PC-9 (cell line): ENCODE results near the gene TMPRSS9. TPM values are rescaled to one million over a fixed set of nuclear protein-coding genes. Genes with fewer than 3 reads are reported as not detected.

Experiments
- BruUV-seq: library from RNA; stranded (reverse); fragments of 400-500 nt; replicated peaks from 2 replicates; lab custom pipeline; 2021; lab: Mats Ljungman, UMichigan
- CTCF ChIA-PET: fragments of 300-600 bp; sonication (Branson Sonifier 250); formaldehyde crosslinking; loops from one replicate; lab custom pipeline; 2022; ENCODE audit warnings: antibody characterized with exemption; lab: Charles Lee
- POLR2A ChIA-PET: fragments of 300-600 bp; sonication (Branson Sonifier 250); formaldehyde crosslinking; loops from one replicate; lab custom pipeline; 2022; ENCODE audit warnings: antibody characterized with exemption; ENCODE audit not compliant: unreplicated experiment; lab: Charles Lee
- DNase-seq, 2 experiments: peaks; one replicate each; pipeline versions ENCODE4 v3.0.0 to v3.0.0-alpha.2; 2015 to 2022; ENCODE audit warnings: mixed read lengths in 1 of 2
- H2AFZ ChIP-seq: fragments of 200-600 bp; sonication (generic); 2 replicates; pipeline ENCODE4 v1.8.1; 2017; ENCODE audit warnings: antibody characterized with exemption
- H3F3A ChIP-seq: fragments of 200-600 bp; sonication (generic); 2 replicates; pipeline ENCODE4 v1.8.1; 2017; ENCODE audit warnings: antibody characterized with exemption, mild to moderate bottlenecking, low read depth; ENCODE audit not compliant: insufficient read depth
- H3K27ac ChIP-seq: fragments of 200-600 bp; sonication (generic); 2 replicates; pipeline ENCODE4 v1.6.1; 2016; ENCODE audit warnings: mixed run types
- H3K27me3 ChIP-seq: fragments of 200-600 bp; sonication (generic); 2 replicates; pipeline ENCODE4 v1.6.1; 2016; ENCODE audit warnings: low read depth, mixed run types; ENCODE audit not compliant: insufficient read depth
- H3K36me3 ChIP-seq: fragments of 200-600 bp; sonication (generic); 2 replicates; pipeline ENCODE4 v1.6.1; 2016; ENCODE audit warnings: low read depth, mixed run types
- H3K4me1 ChIP-seq: fragments of 200-600 bp; sonication (generic); replicated peaks from 2 replicates; pipeline ENCODE4 v1.6.1; 2016; ENCODE audit warnings: mixed run types; ENCODE audit not compliant: insufficient read depth
- H3K4me2 ChIP-seq: fragments of 200-600 bp; sonication (generic); 2 replicates; pipeline ENCODE4 v1.6.1; 2017; ENCODE audit warnings: mixed run types
- H3K4me3 ChIP-seq: fragments of 200-600 bp; sonication (generic); 2 replicates; pipeline ENCODE4 v1.6.1; 2016; ENCODE audit warnings: mixed run types
- H3K79me2 ChIP-seq: fragments of 200-600 bp; sonication (generic); 2 replicates; pipeline ENCODE4 v1.6.1; 2017; ENCODE audit warnings: low read depth, mixed run types
- H3K9me2 ChIP-seq: fragments of 200-600 bp; sonication (generic); 2 replicates; pipeline ENCODE4 v1.8.1; 2017; ENCODE audit warnings: mild to moderate bottlenecking; ENCODE audit not compliant: insufficient read depth
- H3K9me3 ChIP-seq: fragments of 200-600 bp; sonication (generic); 2 replicates; pipeline ENCODE4 v1.8.1; 2016; ENCODE audit warnings: low read depth; ENCODE audit not compliant: insufficient read depth
- H4K20me1 ChIP-seq: fragments of 200-600 bp; sonication (generic); 2 replicates; pipeline ENCODE4 v1.8.1; 2017; ENCODE audit not compliant: insufficient read depth
- CTCF ChIP-seq: fragments of 200-600 bp; sonication (generic); conservative IDR thresholded peaks from 2 replicates; pipeline ENCODE4 v1.6.1; 2017; ENCODE audit warnings: mixed run types, antibody characterized with exemption, mild to moderate bottlenecking, moderate library complexity
- EZH2 ChIP-seq: fragments of 200-600 bp; sonication (generic); IDR thresholded peaks from 2 replicates; pipeline ENCODE4 v1.8.0; 2017; ENCODE audit warnings: antibody characterized with exemption, low read depth
- intact Hi-C: fragments of 100-400 bp; cut with micrococcal nuclease; formaldehyde crosslinking; loops from one replicate; pipeline ENCODE4 v1.10.0; 2022; ENCODE audit not compliant: unreplicated experiment
- total RNA-seq: library from RNA; stranded (reverse); gene quantifications from 2 replicates; pipeline ENCODE4 v1.2.3, GENCODE V29; 2021

The TMPRSS9 gene
- total RNA-seq, 1 experiment from 2014 or later, result 0.20 TPM

- Histone ChIP-seq H3K4me3 (no peak overlapping the region), H3K4me2 (no peak overlapping the region), H3K4me1 (no peaks in the 10 kb centered on the region), H2AFZ (no peak overlapping the region), H3F3A (0 out of 2 replicates have a peak, but pooled peaks cover 4% of the 10 kb centered on the region), H4K20me1 (no peaks in the 10 kb centered on the region), H3K9me2 (no peaks in the 10 kb centered on the region), H3K9me3 (no peaks in the 10 kb centered on the region), H3K79me2 (no peaks in the 10 kb centered on the region), H3K27me3 (no peaks in the 10 kb centered on the region), H3K36me3 (no peaks in the 10 kb centered on the region), H3K27ac (no peak overlapping the region)
- no TSS peak for BruUV-seq
- ChIA-PET CTCF (no interaction called here), POLR2A (no interaction called here)
- TF ChIP-seq CTCF (no peak), EZH2 (no peak)
- intact Hi-C loops, result no loop called here
- DNase-seq, result no peak
Measured at GRCh38 chr19:2413159-2413558, 53.1 kb downstream of the TMPRSS9 start.

- Histone ChIP-seq H3F3A (0 out of 2 replicates have a peak, but pooled peaks cover 4% of the 10 kb centered on the region), H3K9me2 (no peaks in the 10 kb centered on the region), H2AFZ (no peak overlapping the region), H3K79me2 (no peaks in the 10 kb centered on the region), H4K20me1 (no peaks in the 10 kb centered on the region), H3K4me1 (no peaks in the 10 kb centered on the region), H3K27me3 (no peaks in the 10 kb centered on the region), H3K36me3 (no peaks in the 10 kb centered on the region), H3K27ac (no peak overlapping the region), H3K4me2 (no peak overlapping the region), H3K9me3 (no peaks in the 10 kb centered on the region), H3K4me3 (no peak overlapping the region)
- intact Hi-C loops, result no loop called here
- POLR2A ChIA-PET, result no interaction called here
- TF ChIP-seq CTCF (no peak), EZH2 (no peak)
- DNase-seq, result no peak
- BruUV-seq, result no TSS peak
- CTCF ChIA-PET, result no interaction called here
Measured at GRCh38 chr19:2413629-2414028, 53.6 kb downstream of the TMPRSS9 start.

- CTCF ChIA-PET, result interaction anchor here (0.6 kb wide), 1 partner anchor 168 kb away, joined by 11 read pairs; no protein-coding TSS in a partner anchor
- Histone ChIP-seq H2AFZ (no peak overlapping the region), H3K9me3 (no peaks in the 10 kb centered on the region), H3K9me2 (no peaks in the 10 kb centered on the region), H3K79me2 (no peaks in the 10 kb centered on the region), H4K20me1 (peaks cover 6% of the 10 kb centered on the region), H3K27me3 (no peaks in the 10 kb centered on the region), H3K36me3 (no peaks in the 10 kb centered on the region), H3K27ac (no peak overlapping the region), H3K4me3 (no peak overlapping the region), H3K4me1 (no peaks in the 10 kb centered on the region), H3K4me2 (no peak overlapping the region), H3F3A (0 out of 2 replicates have a peak, but pooled peaks cover 4% of the 10 kb centered on the region)
- BruUV-seq, result no TSS peak
- no peak for DNase-seq
- TF ChIP-seq EZH2 (no peak), CTCF (no peak)
- POLR2A ChIA-PET, result interaction anchor here (0.6 to 0.7 kb wide), 2 partner anchors 9 to 89 kb away, joined by 3 to 4 read pairs; no protein-coding TSS in a partner anchor
- intact Hi-C loops, result no loop called here
Measured at GRCh38 chr19:2415281-2415972, 55.4 kb downstream of the TMPRSS9 start.
